Chondrocyte (in vitro differentiated cells): Measurements from ENCODE around the gene CAPG. TPM values are rescaled to one million over a fixed set of nuclear protein-coding genes. Genes with fewer than 3 reads are reported as not detected.

Experiments used
- DNase-seq: peaks from one replicate; pipeline ENCODE4 v3.0.0; 2021; ENCODE audit warnings: mixed read lengths, low spot score
- H3K27ac Mint-ChIP-seq: one replicate; pipeline ENCODE4 v1.8.0; 2021; ENCODE audit warnings: mild to moderate bottlenecking, moderate library complexity, mixed read lengths; ENCODE audit not compliant: unreplicated experiment
- H3K27me3 Mint-ChIP-seq: 2 replicates; pipeline ENCODE4 v1.8.0; 2021; ENCODE audit warnings: low read depth, mixed read lengths
- H3K36me3 Mint-ChIP-seq: 2 replicates; pipeline ENCODE4 v1.8.0; 2021; ENCODE audit warnings: low read depth, mixed read lengths
- H3K4me1 Mint-ChIP-seq: 2 replicates; pipeline ENCODE4 v1.8.0; 2021; ENCODE audit warnings: low read depth, mild to moderate bottlenecking, mixed read lengths
- H3K4me3 Mint-ChIP-seq: one replicate; pipeline ENCODE4 v1.8.0; 2021; ENCODE audit warnings: mild to moderate bottlenecking, moderate library complexity, mixed read lengths; ENCODE audit not compliant: unreplicated experiment
- H3K9me3 Mint-ChIP-seq: 2 replicates; pipeline ENCODE4 v1.8.0; 2021; ENCODE audit warnings: low read depth, mixed read lengths
- CTCF ChIP-seq: fragments of 200-600 bp; sonication (generic); IDR thresholded peaks from 2 replicates; pipeline ENCODE4 v1.5.0; 2021; ENCODE audit warnings: antibody characterized with exemption, mild to moderate bottlenecking, moderate library complexity
- total RNA-seq: library from RNA; stranded (reverse); gene quantifications from 3 replicates; pipeline ENCODE4 v1.2.1, GENCODE V29; 2021

CAPG gene
- total RNA-seq, 1 donor from 2014 or later = 76.5 TPM

- no peak for TF ChIP-seq CTCF
- H3K27me3 Mint-ChIP-seq = no peaks in the 10 kb centered on the region
- no peak overlapping the region for H3K27ac Mint-ChIP-seq
- H3K4me3 Mint-ChIP-seq = no peak overlapping the region
- DNase-seq = no peak
- H3K9me3 Mint-ChIP-seq = no peaks in the 10 kb centered on the region
- H3K36me3 Mint-ChIP-seq = peaks cover 10% of the 10 kb centered on the region
- peaks cover 37% of the 10 kb centered on the region for H3K4me1 Mint-ChIP-seq
Observed at GRCh38 chr2:85356186-85356585, 54.0 kb downstream of the CAPG start.

GRCh38 chr2:85355521-85355920, 54.6 kb downstream of the CAPG start:
- Mint-ChIP-seq H3K27ac (peak overlapping the region; percentile 22), H3K27me3 (no peaks in the 10 kb centered on the region), H3K9me3 (no peaks in the 10 kb centered on the region), H3K36me3 (peaks cover 13% of the 10 kb centered on the region), H3K4me3 (peak overlapping the region; percentile 98), H3K4me1 (peaks cover 37% of the 10 kb centered on the region)
- no peak for TF ChIP-seq CTCF
- DNase-seq = no peak

- peak overlapping the region; percentile 97 for H3K27ac Mint-ChIP-seq
- no peak for DNase-seq
Observed at GRCh38 chr2:85355073-85355410, 55.1 kb downstream of the CAPG start.

GRCh38 chr2:85354286-85355072, 55.7 kb downstream of the CAPG start, which contains the start of the genes ELMOD3 and RETSAT:
Gene ELMOD3, plus strand, starts transcription at chr2:85354769. Its CDS starts 2,430 bp downstream, at chr2:85357199.
Gene RETSAT, minus strand, starts transcription at chr2:85354528. Its CDS starts 21 bp downstream, at chr2:85354507.
- Mint-ChIP-seq H3K27ac (peak within 1 kb of the TSS; percentile 97), H3K9me3 (no peaks in the 10 kb centered on the region)

More at GRCh38 chr2:85355073-85355410, 55.1 kb downstream of the CAPG start:
- TF ChIP-seq CTCF = no peak
- Mint-ChIP-seq H3K4me3 (peak overlapping the region; percentile 98), H3K4me1 (peaks cover 37% of the 10 kb centered on the region), H3K27me3 (no peaks in the 10 kb centered on the region), H3K36me3 (peaks cover 16% of the 10 kb centered on the region), H3K9me3 (no peaks in the 10 kb centered on the region)

GRCh38 chr2:85353876-85354285, 56.3 kb downstream of the CAPG start:
- peak overlapping the region; percentile 97 for H3K27ac Mint-ChIP-seq
- peak overlapping the region; percentile 98 for H3K4me3 Mint-ChIP-seq
- no peaks in the 10 kb centered on the region for H3K9me3 Mint-ChIP-seq
- no peak for DNase-seq
- H3K36me3 Mint-ChIP-seq = peaks cover 17% of the 10 kb centered on the region
- peaks cover 37% of the 10 kb centered on the region for H3K4me1 Mint-ChIP-seq
- no peak for TF ChIP-seq CTCF
- no peaks in the 10 kb centered on the region for H3K27me3 Mint-ChIP-seq

More at GRCh38 chr2:85354286-85355072, 55.7 kb downstream of the CAPG start, which contains the start of the genes ELMOD3 and RETSAT:
- Mint-ChIP-seq H3K4me1 (peaks cover 37% of the 10 kb centered on the region), H3K36me3 (peaks cover 17% of the 10 kb centered on the region), H3K4me3 (peak within 1 kb of the TSS; percentile 98), H3K27me3 (no peaks in the 10 kb centered on the region)
- no peak for TF ChIP-seq CTCF
- peak; percentile 97 for DNase-seq
